Astrocyte (in vitro differentiated cells and primary cell): Measurements from ENCODE around the gene TERT. TPM values are rescaled to one million over a fixed set of nuclear protein-coding genes. Genes with fewer than 3 reads are reported as not detected.

Experiments
- DNase-seq: peaks from one replicate; pipeline ENCODE4 v3.0.0-alpha.2; 2010; ENCODE audit warnings: low read depth
- FAIRE-seq: peaks from 2 replicates; lab custom pipeline; 2011; peaks lifted over from hg19 to GRCh38; lab: Jason Lieb, UNC
- H2AFZ ChIP-seq: 2 replicates; pipeline ENCODE4 v1.6.0; 2012; ENCODE audit warnings: low read depth, low read length, inconsistent platforms
- H3K27ac ChIP-seq: 2 replicates; pipeline ENCODE4 v1.5.1; 2011; ENCODE audit warnings: low read depth, low read length, inconsistent platforms
- H3K27me3 ChIP-seq: 2 replicates; pipeline ENCODE4 v1.6.0; 2011; ENCODE audit warnings: low read length, inconsistent platforms; ENCODE audit not compliant: insufficient read depth
- H3K36me3 ChIP-seq: 2 replicates; pipeline ENCODE4 v1.5.1; 2011; ENCODE audit warnings: low read length, inconsistent platforms; ENCODE audit not compliant: insufficient read depth
- H3K4me1 ChIP-seq: 2 replicates; pipeline ENCODE4 v1.5.1; 2011; ENCODE audit warnings: low read length, inconsistent platforms; ENCODE audit not compliant: insufficient read depth
- H3K4me2 ChIP-seq: 2 replicates; pipeline ENCODE4 v1.6.0; 2012; ENCODE audit warnings: low read length, inconsistent platforms
- H3K4me3 ChIP-seq: 2 replicates; pipeline ENCODE4 v1.5.1; 2011; ENCODE audit warnings: low read depth, mild to moderate bottlenecking, low read length, inconsistent platforms; ENCODE audit not compliant: insufficient read depth
- H3K79me2 ChIP-seq: 2 replicates; pipeline ENCODE4 v1.6.0; 2012; ENCODE audit warnings: mild to moderate bottlenecking, low read length, inconsistent platforms; ENCODE audit not compliant: insufficient read depth
- H3K9ac ChIP-seq: 2 replicates; pipeline ENCODE4 v1.6.0; 2012; ENCODE audit warnings: mild to moderate bottlenecking, low read length, inconsistent platforms
- H3K9me3 ChIP-seq: 2 replicates; pipeline ENCODE4 v1.5.1; 2012; ENCODE audit warnings: low read depth, mild to moderate bottlenecking, low read length, inconsistent platforms; ENCODE audit not compliant: insufficient read depth
- H4K20me1 ChIP-seq: 2 replicates; pipeline ENCODE4 v1.6.0; 2012; ENCODE audit warnings: low read length, inconsistent platforms; ENCODE audit not compliant: insufficient read depth
- H3K27ac Mint-ChIP-seq: one replicate; pipeline ENCODE4 v1.8.0; 2021; ENCODE audit warnings: mild to moderate bottlenecking, mixed read lengths; ENCODE audit not compliant: unreplicated experiment
- H3K27me3 Mint-ChIP-seq: one replicate; pipeline ENCODE4 v1.8.0; 2021; ENCODE audit warnings: low read depth, mixed read lengths; ENCODE audit not compliant: unreplicated experiment
- H3K36me3 Mint-ChIP-seq: one replicate; pipeline ENCODE4 v1.8.0; 2021; ENCODE audit warnings: low read depth, mixed read lengths; ENCODE audit not compliant: unreplicated experiment
- H3K4me1 Mint-ChIP-seq: one replicate; pipeline ENCODE4 v1.8.0; 2021; ENCODE audit warnings: low read depth, mixed read lengths; ENCODE audit not compliant: unreplicated experiment
- H3K4me3 Mint-ChIP-seq: one replicate; pipeline ENCODE4 v1.8.0; 2021; ENCODE audit warnings: mild to moderate bottlenecking, moderate library complexity, mixed read lengths; ENCODE audit not compliant: unreplicated experiment
- H3K9me3 Mint-ChIP-seq: one replicate; pipeline ENCODE4 v1.8.0; 2021; ENCODE audit warnings: mild to moderate bottlenecking, mixed read lengths; ENCODE audit not compliant: unreplicated experiment
- EZH2 ChIP-seq: IDR thresholded peaks from 2 replicates; pipeline ENCODE4 v1.6.1; 2012; ENCODE audit warnings: mild to moderate bottlenecking, low read length, inconsistent platforms; ENCODE audit not compliant: insufficient read depth
- total RNA-seq: library from RNA; stranded (reverse); gene quantifications from 2 replicates; pipeline ENCODE4 v1.2.1, GENCODE V29; 2021
- TF ChIP-seq, protein P1 (sequence below): IDR thresholded peaks from 2 replicates; pipeline ENCODE4 v1.5.1; 2011; ENCODE audit warnings: low read depth, mild to moderate bottlenecking, inconsistent platforms, low read length, moderate library complexity; ENCODE audit not compliant: insufficient read depth

Gene TERT
- total RNA-seq, 1 donor from 2014 or later, result 0.50 TPM

DNA sequence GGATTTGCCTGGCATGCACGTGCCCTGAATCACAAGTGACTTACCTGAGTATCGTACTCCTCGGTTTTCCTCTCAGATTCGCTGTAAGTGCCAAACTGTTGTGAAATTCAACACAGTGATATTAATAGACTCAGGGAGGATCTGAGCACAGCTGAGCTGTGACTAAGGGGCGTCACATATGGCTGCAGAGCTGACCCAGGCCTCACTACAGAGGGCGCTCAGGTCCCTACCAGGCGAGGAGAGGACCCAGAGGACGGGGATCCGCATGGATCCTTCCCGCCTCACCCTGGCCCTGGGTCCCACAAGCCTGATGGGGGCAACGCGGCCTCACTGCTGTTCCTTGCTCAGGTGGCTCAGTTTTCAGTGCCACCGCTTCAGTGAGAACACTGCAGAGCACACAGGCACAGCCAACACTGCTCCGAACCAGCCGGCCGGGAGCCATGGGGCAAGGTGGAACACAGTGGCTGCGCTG, 29.9 kb upstream of the TERT start:
- H3K9me3 Mint-ChIP-seq, result peaks cover 30% of the 10 kb centered on the region
- Histone ChIP-seq H3K9ac (no peak overlapping the region), H3K27me3 (no peaks in the 10 kb centered on the region), H3K36me3 (peaks cover 16% of the 10 kb centered on the region), H3K4me1 (no peaks in the 10 kb centered on the region), H4K20me1 (peaks cover 32% of the 10 kb centered on the region), H3K9me3 (peaks cover 5% of the 10 kb centered on the region), H2AFZ (no peak overlapping the region), H3K79me2 (no peaks in the 10 kb centered on the region), H3K4me2 (no peak overlapping the region), H3K27ac (no peak overlapping the region), H3K4me3 (no peak overlapping the region)
- no peak overlapping the region for H3K27ac Mint-ChIP-seq
- no peak for DNase-seq
- no peak for TF ChIP-seq EZH2
- TF ChIP-seq, protein P1, sequence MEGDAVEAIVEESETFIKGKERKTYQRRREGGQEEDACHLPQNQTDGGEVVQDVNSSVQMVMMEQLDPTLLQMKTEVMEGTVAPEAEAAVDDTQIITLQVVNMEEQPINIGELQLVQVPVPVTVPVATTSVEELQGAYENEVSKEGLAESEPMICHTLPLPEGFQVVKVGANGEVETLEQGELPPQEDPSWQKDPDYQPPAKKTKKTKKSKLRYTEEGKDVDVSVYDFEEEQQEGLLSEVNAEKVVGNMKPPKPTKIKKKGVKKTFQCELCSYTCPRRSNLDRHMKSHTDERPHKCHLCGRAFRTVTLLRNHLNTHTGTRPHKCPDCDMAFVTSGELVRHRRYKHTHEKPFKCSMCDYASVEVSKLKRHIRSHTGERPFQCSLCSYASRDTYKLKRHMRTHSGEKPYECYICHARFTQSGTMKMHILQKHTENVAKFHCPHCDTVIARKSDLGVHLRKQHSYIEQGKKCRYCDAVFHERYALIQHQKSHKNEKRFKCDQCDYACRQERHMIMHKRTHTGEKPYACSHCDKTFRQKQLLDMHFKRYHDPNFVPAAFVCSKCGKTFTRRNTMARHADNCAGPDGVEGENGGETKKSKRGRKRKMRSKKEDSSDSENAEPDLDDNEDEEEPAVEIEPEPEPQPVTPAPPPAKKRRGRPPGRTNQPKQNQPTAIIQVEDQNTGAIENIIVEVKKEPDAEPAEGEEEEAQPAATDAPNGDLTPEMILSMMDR, result no peak
- H3K4me3 Mint-ChIP-seq, result no peak overlapping the region
- peaks cover 19% of the 10 kb centered on the region for H3K4me1 Mint-ChIP-seq
- H3K27me3 Mint-ChIP-seq, result no peaks in the 10 kb centered on the region
- no peak for FAIRE-seq
- peaks cover 50% of the 10 kb centered on the region for H3K36me3 Mint-ChIP-seq

DNA sequence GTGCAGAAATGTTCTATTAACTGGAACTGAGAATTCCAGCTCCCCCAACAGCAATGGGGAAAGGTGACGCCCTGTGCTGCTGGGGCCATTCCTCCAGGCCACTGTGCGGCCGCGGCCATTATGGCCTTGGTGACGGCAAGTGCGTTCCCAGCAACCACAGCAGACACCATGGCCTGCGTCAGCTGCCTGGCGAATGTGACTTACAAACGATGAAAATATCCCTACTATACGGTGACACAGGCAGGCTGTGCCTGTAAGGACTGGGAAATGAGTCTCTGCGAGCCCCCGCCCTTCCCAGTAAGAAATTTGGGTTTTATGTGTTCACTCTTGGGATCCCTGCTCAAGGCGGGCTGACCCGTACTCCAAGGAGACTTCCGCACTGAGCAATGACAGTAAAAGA, 29.4 kb upstream of the TERT start:
- no peaks in the 10 kb centered on the region for H3K79me2 ChIP-seq
- no peak for DNase-seq
- H3K4me1 Mint-ChIP-seq, result peaks cover 19% of the 10 kb centered on the region
- H3K9me3 ChIP-seq, result peaks cover 5% of the 10 kb centered on the region
- no peak overlapping the region for H3K9ac ChIP-seq
- TF ChIP-seq, protein P1, result no peak
- TF ChIP-seq EZH2, result no peak
- H3K9me3 Mint-ChIP-seq, result peaks cover 30% of the 10 kb centered on the region
- no peak for FAIRE-seq
- H3K36me3 Mint-ChIP-seq, result peaks cover 50% of the 10 kb centered on the region
- no peaks in the 10 kb centered on the region for H3K27me3 Mint-ChIP-seq
- H3K4me3 Mint-ChIP-seq, result no peak overlapping the region
- H4K20me1 ChIP-seq, result peaks cover 32% of the 10 kb centered on the region
- H2AFZ ChIP-seq, result no peak overlapping the region
- no peaks in the 10 kb centered on the region for H3K27me3 ChIP-seq
- no peak overlapping the region for H3K27ac ChIP-seq
- H3K36me3 ChIP-seq, result peaks cover 16% of the 10 kb centered on the region
- no peak overlapping the region for H3K4me3 ChIP-seq
- H3K27ac Mint-ChIP-seq, result no peak overlapping the region
- no peak overlapping the region for H3K4me2 ChIP-seq
- no peaks in the 10 kb centered on the region for H3K4me1 ChIP-seq

DNA sequence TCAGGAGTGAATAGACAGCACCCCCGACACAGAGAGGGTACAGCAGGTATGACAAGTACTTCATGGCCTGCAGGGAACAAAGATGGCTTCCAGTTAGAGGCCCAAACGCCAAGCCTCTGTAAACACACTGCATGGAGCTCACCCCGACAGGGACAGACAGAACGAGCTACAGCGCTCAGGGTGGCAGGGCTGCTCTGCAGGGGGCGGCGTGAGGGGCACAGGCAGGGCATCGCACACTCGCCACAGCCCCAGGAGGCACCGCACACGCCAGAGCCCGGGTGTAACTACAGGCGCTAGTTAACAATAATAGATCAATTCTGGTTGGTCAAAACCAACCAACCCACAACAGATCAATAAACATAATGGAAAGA, 28.9 kb upstream of the TERT start:
- H3K4me1 Mint-ChIP-seq, result peaks cover 18% of the 10 kb centered on the region
- H3K36me3 Mint-ChIP-seq, result peaks cover 49% of the 10 kb centered on the region
- no peak overlapping the region for H3K4me2 ChIP-seq
- DNase-seq (no peak), FAIRE-seq (no peak)
- H2AFZ ChIP-seq, result no peak overlapping the region
- H3K9ac ChIP-seq, result no peak overlapping the region
- H3K36me3 ChIP-seq, result peaks cover 16% of the 10 kb centered on the region
- H3K27me3 Mint-ChIP-seq, result no peaks in the 10 kb centered on the region
- no peak for TF ChIP-seq EZH2
- TF ChIP-seq, protein P1, result no peak
- H3K9me3 ChIP-seq, result peaks cover 5% of the 10 kb centered on the region
- H3K4me3 ChIP-seq, result no peak overlapping the region
- H3K4me1 ChIP-seq, result no peaks in the 10 kb centered on the region
- no peaks in the 10 kb centered on the region for H3K27me3 ChIP-seq
- H3K27ac ChIP-seq, result no peak overlapping the region
- peaks cover 29% of the 10 kb centered on the region for H3K9me3 Mint-ChIP-seq
- H3K4me3 Mint-ChIP-seq, result no peak overlapping the region
- peaks cover 29% of the 10 kb centered on the region for H4K20me1 ChIP-seq
- no peak overlapping the region for H3K27ac Mint-ChIP-seq
- no peaks in the 10 kb centered on the region for H3K79me2 ChIP-seq
